Natural killer cell (primary cell): ENCODE data around the gene PHLPP1. TPM values are rescaled to one million over a fixed set of nuclear protein-coding genes. Genes with fewer than 3 reads are reported as not detected.

Source experiments
- ATAC-seq, 3 donors: fragments of 150-1000 bp in 2 of 3; fragments of 200-7000 bp in 1 of 3; cut with Tn5 transposase; 1 replicate in 1 of 3; 2 replicates in 2 of 3; pipeline ENCODE4 v1.10.0; 2021; ENCODE audit warnings: mild to moderate bottlenecking in 2 of 3, moderate library complexity in 2 of 3
- DNase-seq, 2 donors: peaks; one replicate each; pipeline versions ENCODE4 v3.0.0 to v3.0.0-alpha.2; 2013 to 2021; ENCODE audit warnings: mixed read lengths in 1 of 2
- H3K27ac ChIP-seq: one replicate; pipeline ENCODE4 v1.5.1; 2013; ENCODE audit warnings: mild to moderate bottlenecking, low read length
- H3K27me3 ChIP-seq: one replicate; pipeline ENCODE4 v1.6.1; 2013; ENCODE audit warnings: low read length; ENCODE audit not compliant: control insufficient read depth, insufficient read depth
- H3K36me3 ChIP-seq: one replicate; pipeline ENCODE4 v1.6.1; 2013; ENCODE audit warnings: low read length; ENCODE audit not compliant: control insufficient read depth, insufficient read depth
- H3K4me1 ChIP-seq: one replicate; pipeline ENCODE4 v1.6.1; 2013; ENCODE audit warnings: low read length; ENCODE audit not compliant: control insufficient read depth, insufficient read depth
- H3K4me3 ChIP-seq: one replicate; pipeline ENCODE4 v1.5.1; 2013; ENCODE audit warnings: low read length
- H3K9me3 ChIP-seq: one replicate; pipeline ENCODE4 v1.6.1; 2013; ENCODE audit warnings: low read length; ENCODE audit not compliant: control insufficient read depth, insufficient read depth
- H3K27ac Mint-ChIP-seq, 2 donors: one replicate each; pipeline ENCODE4 v1.8.0; 2022; ENCODE audit warnings: mild to moderate bottlenecking in 2 of 2, mixed read lengths in 2 of 2, moderate library complexity in 1 of 2
- H3K27me3 Mint-ChIP-seq, 2 donors: one replicate each; pipeline ENCODE4 v1.8.0; 2022; ENCODE audit warnings: low read depth in 2 of 2, mixed read lengths in 2 of 2
- H3K36me3 Mint-ChIP-seq: one replicate; pipeline ENCODE4 v1.8.0; 2022; ENCODE audit warnings: mixed read lengths
- H3K4me1 Mint-ChIP-seq, 2 donors: one replicate each; pipeline ENCODE4 v1.8.0; 2022; ENCODE audit warnings: mixed read lengths in 2 of 2
- H3K4me3 Mint-ChIP-seq: one replicate; pipeline ENCODE4 v1.8.0; 2022; ENCODE audit warnings: mild to moderate bottlenecking, moderate library complexity, mixed read lengths
- H3K9me3 Mint-ChIP-seq, 2 donors: one replicate each; pipeline ENCODE4 v1.8.0; 2022; ENCODE audit warnings: mixed read lengths in 2 of 2
- CTCF ChIP-seq: fragments of 200-600 bp; IDR thresholded peaks from one replicate; pipeline ENCODE4 v1.8.0; 2022; ENCODE audit warnings: antibody characterized with exemption
- WGBS: methylation state at CpG from one replicate; pipeline ENCODE4 v1.1.7; 2013; ENCODE audit warnings: missing lambda C conversion rate; ENCODE audit not compliant: insufficient coverage; 5-methylcytosine and 5-hydroxymethylcytosine counted together
- intact Hi-C: fragments of 100-400 bp; cut with micrococcal nuclease; formaldehyde crosslinking; loops from one replicate; pipeline ENCODE4 v1.14.2; 2022
- total RNA-seq, 4 donors: library from RNA; stranded (reverse); fragments of 120-200 nt in 1 of 4; gene quantifications; one replicate each; pipeline versions ENCODE4 v1.2.3 to v1.2.4, GENCODE V29; 2013 to 2022

PHLPP1 gene
- total RNA-seq, 3 donors from 2014 or later (not counting 1 experiment from before 2014, with no cell fraction given), result 12.1 to 14.8 (median 12.2) TPM

GRCh38 chr18:62918361-62918760, 203.0 kb downstream of the PHLPP1 start:
- no peak overlapping the region for H3K27ac ChIP-seq
- no peak for DNase-seq
- H3K27me3 ChIP-seq, result no peaks in the 10 kb centered on the region
- H3K27ac Mint-ChIP-seq, result no peak overlapping the region
- no peaks in the 10 kb centered on the region for H3K27me3 Mint-ChIP-seq
- no peak overlapping the region for H3K4me3 ChIP-seq
- no peaks in the 10 kb centered on the region for H3K36me3 Mint-ChIP-seq
- intact Hi-C loops, result no loop called here
- no peaks in the 10 kb centered on the region for H3K9me3 Mint-ChIP-seq
- H3K4me3 Mint-ChIP-seq, result no peak overlapping the region
- TF ChIP-seq CTCF, result no peak
- H3K4me1 Mint-ChIP-seq, result no peaks in the 10 kb centered on the region
- no peaks in the 10 kb centered on the region for H3K4me1 ChIP-seq
- no peaks in the 10 kb centered on the region for H3K36me3 ChIP-seq
- ATAC-seq, result no peak
- no peaks in the 10 kb centered on the region for H3K9me3 ChIP-seq

GRCh38 chr18:62919109-62919838, 203.9 kb downstream of the PHLPP1 start:
- Mint-ChIP-seq H3K36me3 (no peaks in the 10 kb centered on the region), H3K4me3 (no peak overlapping the region), H3K27me3 (no peaks in the 10 kb centered on the region), H3K27ac (no peak overlapping the region), H3K4me1 (no peaks in the 10 kb centered on the region), H3K9me3 (no peaks in the 10 kb centered on the region)
- no peak for TF ChIP-seq CTCF
- no peak overlapping the region for H3K4me3 ChIP-seq
- no peaks in the 10 kb centered on the region for H3K9me3 ChIP-seq
- no peaks in the 10 kb centered on the region for H3K27me3 ChIP-seq
- intact Hi-C loops, result no loop called here
- no peaks in the 10 kb centered on the region for H3K36me3 ChIP-seq
- H3K4me1 ChIP-seq, result no peaks in the 10 kb centered on the region
- no peak overlapping the region for H3K27ac ChIP-seq
- WGBS, result 100% methylated on average over 1 of the region's 2 CpGs
- DNase-seq, result no peak
- ATAC-seq, result no peak

- Histone ChIP-seq H3K4me1 (no peaks in the 10 kb centered on the region), H3K9me3 (no peaks in the 10 kb centered on the region), H3K36me3 (no peaks in the 10 kb centered on the region), H3K27me3 (no peaks in the 10 kb centered on the region), H3K27ac (no peak overlapping the region), H3K4me3 (no peak overlapping the region)
- Mint-ChIP-seq H3K4me3 (no peak overlapping the region), H3K4me1 (no peaks in the 10 kb centered on the region), H3K27me3 (no peaks in the 10 kb centered on the region), H3K27ac (no peak overlapping the region), H3K9me3 (no peaks in the 10 kb centered on the region), H3K36me3 (no peaks in the 10 kb centered on the region)
- WGBS, result 90% methylated on average over 5 of the region's 5 CpGs
- ATAC-seq (no peak), DNase-seq (no peak)
- TF ChIP-seq CTCF, result no peak
- intact Hi-C loops, result no loop called here
These were observed 209.8 kb downstream of the PHLPP1 start for GRCh38 chr18:62925031-62925688.
